ENCODE results near the gene RBBP8NL. TPM values are rescaled to one million over a fixed set of nuclear protein-coding genes. Genes with fewer than 3 reads are reported as not detected.

The RBBP8NL gene, protein sequence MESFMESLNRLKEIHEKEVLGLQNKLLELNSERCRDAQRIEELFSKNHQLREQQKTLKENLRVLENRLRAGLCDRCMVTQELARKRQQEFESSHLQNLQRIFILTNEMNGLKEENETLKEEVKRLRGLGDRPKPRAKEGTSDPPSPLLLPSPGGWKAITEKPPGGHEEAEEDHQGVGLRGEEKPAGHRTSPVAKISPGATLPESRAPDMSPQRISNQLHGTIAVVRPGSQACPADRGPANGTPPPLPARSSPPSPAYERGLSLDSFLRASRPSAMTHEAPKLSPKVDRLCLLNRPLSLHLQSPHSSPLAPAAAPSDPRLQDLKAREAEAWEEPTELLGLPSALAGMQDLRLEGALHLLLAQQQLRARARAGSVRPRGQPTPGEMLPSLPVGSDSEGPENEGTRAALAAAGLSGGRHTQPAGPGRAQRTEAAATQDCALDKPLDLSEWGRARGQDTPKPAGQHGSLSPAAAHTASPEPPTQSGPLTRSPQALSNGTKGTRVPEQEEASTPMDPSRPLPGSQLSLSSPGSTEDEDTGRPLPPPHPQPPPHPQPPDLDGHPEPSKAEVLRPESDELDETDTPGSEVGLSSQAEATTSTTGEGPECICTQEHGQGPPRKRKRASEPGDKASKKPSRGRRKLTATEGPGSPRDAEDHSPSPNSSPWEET
- under 1 TPM in 4 of 8 experiments, not detected in 4; 0.05 to 0.24 (median 0.17) TPM for total RNA-seq

- WGBS, 10 experiments = 33 to 96% (median 84%) methylated on average over 4 to 9 of the region's 28 CpGs; no CpG with 5 or more reads in 7 of the 10 experiments
- ATAC-seq (replicated peaks in 6 of 8) = peak in 1 of 8 experiments; percentile 1
- in situ Hi-C loops (cut with MboI; ENCODE audit: low pct_unique_long_range_greater_than_20kb in 2 of 9, low sequenced_read_pairs in 9 of 9, unreplicated experiment in 9 of 9) = no loop called here
- H3K27ac ChIP-seq = no peak within 1 kb of the TSS
- no peak within 1 kb of the TSS for H3K4me3 ChIP-seq
- H3K4me1 ChIP-seq (replicated peaks in 1 of 2) = peaks cover 26 to 28% of the 10 kb centered on the region in 2 donors
These were observed at the start of gene RBBP8NL for GRCh38 chr20:62427172-62428001. Gene RBBP8NL (minus strand): TSS chr20:62427539. CDS start chr20:62419647, 7,892 bp downstream.

- WGBS, 10 experiments = 8 to 30% (median 18%) methylated on average over 2 to 20 of the region's 82 CpGs; no CpG with 5 or more reads in 5 of the 10 experiments
These were observed 48.9 kb upstream of the RBBP8NL start for GRCh38 chr20:62476056-62476838.

DNA sequence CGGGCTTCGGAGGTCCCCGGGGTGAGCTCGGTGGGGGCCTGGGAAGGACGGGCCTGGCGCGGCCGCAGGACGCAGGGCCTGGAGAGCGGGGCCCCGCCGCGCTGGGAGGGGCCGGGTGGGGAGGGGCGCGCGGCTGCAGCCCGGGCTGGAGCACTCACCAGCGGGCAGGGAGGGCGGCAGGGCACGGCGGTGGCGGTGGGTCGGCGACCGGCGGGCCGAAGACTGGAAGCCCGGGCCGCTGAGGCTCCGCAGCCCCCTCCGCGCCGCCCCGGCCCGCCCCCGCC lies 48.4 kb upstream of the RBBP8NL start, which contains the start of gene GATA5:
Gene GATA5 (minus strand): TSS at position 224 of the 284 bp plus-strand sequence. CDS start 474 bp downstream, outside the sequence.
- Histone ChIP-seq H3K27ac (no peak within 1 kb of the TSS), H3K4me1 (replicated peaks in 1 of 2) (peaks cover 28% of the 10 kb centered on the region in 2 donors), H3K4me3 (peak within 1 kb of the TSS in 3 of 5 donors; percentile 5 to 26 (median 12))
- in situ Hi-C loops (cut with MboI; ENCODE audit: low pct_unique_long_range_greater_than_20kb in 2 of 9, low sequenced_read_pairs in 9 of 9, unreplicated experiment in 9 of 9) = loop anchor here in 2 of 9 experiments (25.0 kb wide), 1 partner anchor 137 kb away; no protein-coding TSS in a partner anchor
- WGBS, 10 experiments = no CpG with 5 or more reads among the region's 37 CpGs
- ATAC-seq (replicated peaks in 6 of 8) = peak; percentile 14 to 70 (median 54)

More at GRCh38 chr20:62476056-62476838, 48.9 kb upstream of the RBBP8NL start:
- Histone ChIP-seq H3K27ac (no peak overlapping the region), H3K4me1 (replicated peaks in 1 of 2) (peaks cover 30 to 34% of the 10 kb centered on the region in 2 donors), H3K4me3 (peak overlapping the region in 3 of 5 donors; percentile 5 to 26 (median 12))
- in situ Hi-C loops (cut with MboI; ENCODE audit: low pct_unique_long_range_greater_than_20kb in 2 of 9, low sequenced_read_pairs in 9 of 9, unreplicated experiment in 9 of 9) = loop anchor here in 2 of 9 experiments (25.0 kb wide), 1 partner anchor 136 kb away; no protein-coding TSS in a partner anchor
- ATAC-seq (replicated peaks in 6 of 8) = peak; percentile 24 to 79 (median 68)

- in situ Hi-C loops (cut with MboI; ENCODE audit: low pct_unique_long_range_greater_than_20kb in 2 of 9, low sequenced_read_pairs in 9 of 9, unreplicated experiment in 9 of 9) = loop anchor here in 2 of 9 experiments (25.0 kb wide), 1 partner anchor 137 kb away; no protein-coding TSS in a partner anchor
- Histone ChIP-seq H3K4me1 (replicated peaks in 1 of 2) (peaks cover 24 to 26% of the 10 kb centered on the region in 2 donors), H3K27ac (no peak overlapping the region), H3K4me3 (peak overlapping the region in 3 of 5 donors; percentile 5 to 26 (median 12))
- no peak for ATAC-seq (replicated peaks in 6 of 8)
- 5 to 13% methylated on average over 6 to 8 of the region's 93 CpGs; no CpG with 5 or more reads in 8 of the 10 experiments for WGBS, 10 experiments
These were observed 47.9 kb upstream of the RBBP8NL start for GRCh38 chr20:62475027-62475771.

- no peak for ATAC-seq (replicated peaks in 6 of 8)
- 0 to 64% (median 7%) methylated on average over 4 to 17 of the region's 25 CpGs; no CpG with 5 or more reads in 2 of the 10 experiments for WGBS, 10 experiments
- no peak overlapping the region for H3K27ac ChIP-seq
These were observed 47.3 kb upstream of the RBBP8NL start for GRCh38 chr20:62474604-62475026.

GRCh38 chr20:62473717-62474603 lies 46.6 kb upstream of the RBBP8NL start:
- in situ Hi-C loops (cut with MboI; ENCODE audit: low pct_unique_long_range_greater_than_20kb in 2 of 9, low sequenced_read_pairs in 9 of 9, unreplicated experiment in 9 of 9) = no loop called here
- no peak overlapping the region for H3K4me3 ChIP-seq
- ATAC-seq (replicated peaks in 6 of 8) = peak; percentile 6 to 51 (median 36)
- peaks cover 31% of the 10 kb centered on the region in 2 donors for H3K4me1 ChIP-seq (replicated peaks in 1 of 2)
- H3K27ac ChIP-seq = no peak overlapping the region
- 19 to 100% (median 40%) methylated on average over 1 to 8 of the region's 52 CpGs; no CpG with 5 or more reads in 6 of the 10 experiments for WGBS, 10 experiments

More at GRCh38 chr20:62474604-62475026, 47.3 kb upstream of the RBBP8NL start:
- H3K4me3 ChIP-seq = no peak overlapping the region
- peaks cover 29 to 31% of the 10 kb centered on the region in 2 donors for H3K4me1 ChIP-seq (replicated peaks in 1 of 2)
- in situ Hi-C loops (cut with MboI; ENCODE audit: low pct_unique_long_range_greater_than_20kb in 2 of 9, low sequenced_read_pairs in 9 of 9, unreplicated experiment in 9 of 9) = loop anchor here in 2 of 9 experiments (25.0 kb wide), 1 partner anchor 138 kb away; no protein-coding TSS in a partner anchor

DNA sequence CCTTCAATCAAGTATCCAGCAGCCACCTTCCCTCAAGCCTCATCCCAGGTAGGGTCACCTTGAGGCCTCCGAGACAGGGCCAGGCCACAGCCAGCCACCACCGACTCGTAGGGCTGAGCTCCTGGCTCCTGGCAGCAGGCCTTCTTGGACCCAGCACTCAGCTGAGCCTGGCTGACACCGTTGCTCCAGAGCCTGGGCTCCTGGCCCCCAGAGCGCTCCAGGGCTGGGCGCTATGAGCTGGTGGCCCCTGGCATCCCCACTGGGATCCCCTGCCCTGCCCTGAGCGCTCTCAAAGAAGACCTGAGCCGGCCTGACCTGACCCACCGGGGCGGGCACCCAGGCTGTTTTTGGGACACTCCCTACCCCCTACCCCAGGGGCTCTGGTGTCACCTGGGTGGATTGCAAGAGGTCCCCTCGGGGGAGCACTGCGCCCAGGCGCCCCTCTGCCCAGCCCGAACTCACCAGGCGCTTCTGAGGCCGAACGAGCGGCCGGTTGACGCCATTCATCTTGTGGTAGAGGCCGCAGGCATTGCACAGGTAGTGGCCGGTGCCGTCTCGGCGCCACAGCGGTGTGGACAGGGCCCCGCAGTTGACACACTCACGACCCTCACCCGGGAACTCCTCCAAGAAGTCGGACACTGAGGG lies 45.7 kb upstream of the RBBP8NL start:
- Histone ChIP-seq H3K27ac (no peak overlapping the region), H3K4me1 (replicated peaks in 1 of 2) (peaks cover 31 to 37% of the 10 kb centered on the region in 2 donors), H3K4me3 (no peak overlapping the region)
- ATAC-seq (replicated peaks in 6 of 8) = no peak
- in situ Hi-C loops (cut with MboI; ENCODE audit: low pct_unique_long_range_greater_than_20kb in 2 of 9, low sequenced_read_pairs in 9 of 9, unreplicated experiment in 9 of 9) = no loop called here
- WGBS, 10 experiments = 7 to 80% (median 45%) methylated on average over 1 to 4 of the region's 30 CpGs; no CpG with 5 or more reads in 6 of the 10 experiments

GRCh38 chr20:62472138-62472940 lies 45.0 kb upstream of the RBBP8NL start:
- 20 to 100% (median 76%) methylated on average over 1 to 9 of the region's 23 CpGs; no CpG with 5 or more reads in 1 of the 10 experiments for WGBS, 10 experiments
- H3K4me3 ChIP-seq = no peak overlapping the region
- H3K27ac ChIP-seq = no peak overlapping the region
- no peak for ATAC-seq (replicated peaks in 6 of 8)
- in situ Hi-C loops (cut with MboI; ENCODE audit: low pct_unique_long_range_greater_than_20kb in 2 of 9, low sequenced_read_pairs in 9 of 9, unreplicated experiment in 9 of 9) = no loop called here
- H3K4me1 ChIP-seq (replicated peaks in 1 of 2) = peaks cover 31 to 37% of the 10 kb centered on the region in 2 donors

GRCh38 chr20:62470459-62470858 lies 43.1 kb upstream of the RBBP8NL start:
- 0 to 86% methylated on average over 2 to 4 of the region's 12 CpGs; no CpG with 5 or more reads in 8 of the 10 experiments for WGBS, 10 experiments
- in situ Hi-C loops (cut with MboI; ENCODE audit: low pct_unique_long_range_greater_than_20kb in 2 of 9, low sequenced_read_pairs in 9 of 9, unreplicated experiment in 9 of 9) = no loop called here
- Histone ChIP-seq H3K27ac (no peak overlapping the region), H3K4me3 (no peak overlapping the region), H3K4me1 (replicated peaks in 1 of 2) (peaks cover 29 to 32% of the 10 kb centered on the region in 2 donors)
- no peak for ATAC-seq (replicated peaks in 6 of 8)

Data from motor neuron (in vitro differentiated cells).